GM12865 (cell line): ENCODE measurements around the gene SSBP4.

Experiments used
- DNase-seq: peaks from one replicate; pipeline ENCODE4 v3.0.0; 2010; ENCODE audit warnings: low read depth
- H3K4me3 ChIP-seq: 2 replicates; pipeline ENCODE4 v1.5.1; 2011; ENCODE audit warnings: mild to moderate bottlenecking, low read depth, low read length, control low read depth
- TF ChIP-seq, protein P1 (sequence below): IDR thresholded peaks from 2 replicates; pipeline ENCODE4 v1.5.1; 2011; ENCODE audit warnings: low read length, control low read depth, low read depth, inconsistent platforms; ENCODE audit not compliant: insufficient read depth; ENCODE audit errors: missing control alignments

The SSBP4 gene

GRCh38 chr19:18474366-18474887 lies 55.2 kb downstream of the SSBP4 start:
- TF ChIP-seq, protein P1, sequence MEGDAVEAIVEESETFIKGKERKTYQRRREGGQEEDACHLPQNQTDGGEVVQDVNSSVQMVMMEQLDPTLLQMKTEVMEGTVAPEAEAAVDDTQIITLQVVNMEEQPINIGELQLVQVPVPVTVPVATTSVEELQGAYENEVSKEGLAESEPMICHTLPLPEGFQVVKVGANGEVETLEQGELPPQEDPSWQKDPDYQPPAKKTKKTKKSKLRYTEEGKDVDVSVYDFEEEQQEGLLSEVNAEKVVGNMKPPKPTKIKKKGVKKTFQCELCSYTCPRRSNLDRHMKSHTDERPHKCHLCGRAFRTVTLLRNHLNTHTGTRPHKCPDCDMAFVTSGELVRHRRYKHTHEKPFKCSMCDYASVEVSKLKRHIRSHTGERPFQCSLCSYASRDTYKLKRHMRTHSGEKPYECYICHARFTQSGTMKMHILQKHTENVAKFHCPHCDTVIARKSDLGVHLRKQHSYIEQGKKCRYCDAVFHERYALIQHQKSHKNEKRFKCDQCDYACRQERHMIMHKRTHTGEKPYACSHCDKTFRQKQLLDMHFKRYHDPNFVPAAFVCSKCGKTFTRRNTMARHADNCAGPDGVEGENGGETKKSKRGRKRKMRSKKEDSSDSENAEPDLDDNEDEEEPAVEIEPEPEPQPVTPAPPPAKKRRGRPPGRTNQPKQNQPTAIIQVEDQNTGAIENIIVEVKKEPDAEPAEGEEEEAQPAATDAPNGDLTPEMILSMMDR = no peak
- no peak overlapping the region for H3K4me3 ChIP-seq
- DNase-seq = no peak

DNA sequence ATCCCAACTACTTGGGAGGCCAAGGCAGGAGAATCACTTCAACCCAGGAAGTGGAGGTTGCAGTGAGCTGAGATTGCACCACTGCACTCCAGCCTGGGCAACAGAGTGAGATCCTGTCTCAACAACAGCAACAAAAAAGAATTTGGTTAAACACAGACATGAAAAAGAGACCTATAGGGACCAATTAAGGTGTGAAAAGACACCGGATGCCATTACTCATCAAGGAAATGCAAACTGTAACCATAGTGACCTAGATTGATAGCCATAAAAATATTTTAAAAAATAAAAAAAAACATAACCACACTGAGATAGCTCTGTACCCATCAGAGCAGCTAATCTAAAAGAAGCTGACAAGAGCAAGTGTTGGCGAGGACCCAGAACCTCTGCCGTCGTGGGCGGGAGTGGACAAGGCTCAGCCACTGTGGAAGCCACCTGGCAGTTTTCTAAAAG lies 55.8 kb downstream of the SSBP4 start:
- H3K4me3 ChIP-seq = no peak overlapping the region
- TF ChIP-seq, protein P1 = no peak
- DNase-seq = peak; percentile 24

DNA sequence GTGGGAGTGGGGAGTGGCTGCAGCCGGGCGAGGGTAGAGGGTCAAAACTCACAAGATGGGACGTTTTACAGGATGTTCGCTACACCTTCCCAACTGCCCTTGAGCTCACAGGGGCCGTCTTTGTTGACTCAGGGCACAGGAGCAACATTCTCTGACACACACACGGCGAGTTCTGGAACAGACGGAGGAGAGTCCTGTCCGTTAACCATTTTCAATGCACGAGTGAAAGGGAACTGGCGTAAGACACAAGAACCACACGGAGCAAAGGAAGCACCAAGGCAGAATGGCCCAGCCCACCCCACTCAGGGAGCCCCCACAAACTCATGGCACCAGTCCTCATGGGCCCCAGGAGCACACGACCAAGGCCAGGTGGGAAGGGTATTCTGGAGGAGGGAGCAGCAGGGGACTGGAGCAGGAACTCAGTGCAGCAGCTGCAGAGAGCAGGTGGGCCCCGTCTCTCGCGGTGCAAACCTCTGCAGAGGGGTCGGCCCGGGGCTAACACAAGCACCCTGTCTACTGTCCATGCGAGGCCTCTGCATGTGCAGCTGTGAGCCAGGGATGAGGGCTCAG lies 56.6 kb downstream of the SSBP4 start:
- no peak overlapping the region for H3K4me3 ChIP-seq
- DNase-seq = no peak
- TF ChIP-seq, protein P1 = no peak

- TF ChIP-seq, protein P1 = no peak
- no peak overlapping the region for H3K4me3 ChIP-seq
- no peak for DNase-seq
These were observed 57.4 kb downstream of the SSBP4 start for GRCh38 chr19:18476507-18477041.

DNA sequence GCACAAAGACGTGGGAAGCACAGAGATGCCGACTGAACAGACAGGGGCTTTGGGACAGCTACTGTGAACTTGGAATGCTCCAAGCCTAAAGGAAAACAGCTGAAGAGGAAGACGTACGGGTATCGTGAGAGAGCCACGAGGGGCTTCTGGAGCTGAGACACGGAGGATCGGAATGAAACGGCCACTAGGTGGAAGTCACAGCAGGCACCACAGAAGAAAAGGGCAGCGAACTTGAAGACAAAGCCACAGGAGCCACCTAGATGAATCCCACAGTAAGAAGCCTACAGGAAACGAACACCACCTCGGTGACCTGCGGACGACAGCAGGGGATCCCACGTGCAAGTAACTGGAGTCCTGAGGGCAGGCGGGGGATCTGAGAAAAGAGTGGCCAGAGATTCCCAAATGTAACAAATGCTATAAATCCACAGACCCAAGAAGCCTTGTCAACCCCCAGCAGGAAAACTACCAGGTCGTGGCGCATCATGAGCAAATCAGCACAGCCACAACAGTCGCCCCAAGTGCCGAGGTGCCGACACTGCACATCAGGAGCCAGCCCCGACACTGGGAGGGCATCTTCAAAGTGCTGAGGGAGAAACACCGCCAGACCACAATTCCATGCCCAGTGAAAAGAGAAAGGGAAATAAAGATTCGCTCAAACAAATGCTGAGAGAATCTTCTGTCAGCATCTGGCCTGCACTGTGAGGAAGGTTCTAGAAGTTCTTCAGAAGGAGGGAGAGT lies 58.0 kb downstream of the SSBP4 start:
- no peak for DNase-seq
- TF ChIP-seq, protein P1 = no peak
- no peak overlapping the region for H3K4me3 ChIP-seq

DNA sequence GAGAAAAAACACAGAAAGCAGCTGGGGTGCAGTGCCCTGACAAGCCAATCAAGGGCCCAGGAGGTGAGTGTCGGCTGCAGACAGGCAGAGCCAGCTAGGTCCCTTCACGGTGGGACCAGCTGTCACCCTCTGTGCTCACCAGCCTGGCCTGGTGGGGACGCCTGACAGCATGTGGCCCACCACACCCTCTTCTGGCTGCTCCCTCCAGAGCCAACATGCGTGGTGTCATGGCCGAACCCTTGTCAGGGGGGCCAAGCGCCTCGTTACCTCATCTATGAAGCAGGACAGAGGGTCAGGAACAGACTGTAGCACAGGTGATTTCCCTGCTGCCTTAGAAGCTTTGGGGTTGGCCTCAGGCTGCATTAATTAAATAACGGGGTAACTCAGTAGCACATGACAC lies 58.8 kb downstream of the SSBP4 start:
- DNase-seq = no peak
- TF ChIP-seq, protein P1 = no peak
- H3K4me3 ChIP-seq = no peak overlapping the region
